MM.1S (cell line): ENCODE data around the gene RFNG.
A peak's percentile ranks its signal among the peaks of the same experiment; 100 is the strongest.

Source experiments
- DNase-seq: peaks from one replicate; pipeline ENCODE4 v3.0.0-alpha.2; 2015
- H2AFZ ChIP-seq: fragments of 300-600 bp; sonication (generic); 2 replicates; pipeline ENCODE4 v1.6.0; 2016; ENCODE audit warnings: antibody characterized with exemption, low read length
- H3F3A ChIP-seq: fragments of 300-600 bp; sonication (generic); 2 replicates; pipeline ENCODE4 v1.6.1; 2016; ENCODE audit warnings: mild to moderate bottlenecking, antibody characterized with exemption, low read length, moderate library complexity, mixed read lengths; ENCODE audit not compliant: insufficient read depth
- H3K27ac ChIP-seq: fragments of 300-600 bp; sonication (generic); 2 replicates; pipeline ENCODE4 v1.5.1; 2016; ENCODE audit warnings: mild to moderate bottlenecking, low read length
- H3K27me3 ChIP-seq: fragments of 300-600 bp; sonication (generic); replicated peaks from 2 replicates; pipeline ENCODE4 v1.6.0; 2016; ENCODE audit warnings: low read length; ENCODE audit not compliant: insufficient read depth
- H3K36me3 ChIP-seq: fragments of 300-600 bp; sonication (generic); replicated peaks from 2 replicates; pipeline ENCODE4 v1.6.1; 2016; ENCODE audit warnings: mild to moderate bottlenecking, low read length, mixed read lengths; ENCODE audit not compliant: insufficient read depth
- H3K4me1 ChIP-seq: fragments of 300-600 bp; sonication (generic); 2 replicates; pipeline ENCODE4 v1.6.1; 2016; ENCODE audit warnings: low read length, mixed read lengths
- H3K4me2 ChIP-seq: fragments of 300-600 bp; sonication (generic); 2 replicates; pipeline ENCODE4 v1.6.0; 2016; ENCODE audit warnings: low read depth, low read length
- H3K4me3 ChIP-seq: fragments of 300-600 bp; sonication (generic); 2 replicates; pipeline ENCODE4 v1.5.1; 2016; ENCODE audit warnings: low read length, mixed read lengths
- H3K79me2 ChIP-seq: fragments of 300-600 bp; sonication (generic); 2 replicates; pipeline ENCODE4 v1.6.1; 2016; ENCODE audit warnings: mixed run types, low read length, mixed read lengths
- H3K9ac ChIP-seq: fragments of 300-600 bp; sonication (generic); 2 replicates; pipeline ENCODE4 v1.6.1; 2016; ENCODE audit warnings: low read length, mixed read lengths
- H3K9me2 ChIP-seq: fragments of 300-600 bp; sonication (generic); replicated peaks from 2 replicates; pipeline ENCODE4 v1.6.1; 2016; ENCODE audit warnings: mild to moderate bottlenecking, low read length, mixed read lengths; ENCODE audit not compliant: insufficient read depth
- H3K9me3 ChIP-seq: fragments of 300-600 bp; sonication (generic); replicated peaks from 2 replicates; pipeline ENCODE4 v1.6.1; 2016; ENCODE audit warnings: mild to moderate bottlenecking, low read length, mixed read lengths; ENCODE audit not compliant: insufficient read depth
- H4K20me1 ChIP-seq: fragments of 300-600 bp; sonication (generic); 2 replicates; pipeline ENCODE4 v1.6.1; 2016; ENCODE audit warnings: mild to moderate bottlenecking, low read length, moderate library complexity, mixed read lengths; ENCODE audit not compliant: insufficient read depth
- CTCF ChIP-seq: fragments of 300-600 bp; sonication (generic); IDR thresholded peaks from 2 replicates; pipeline ENCODE4 v1.5.1; 2016; ENCODE audit warnings: antibody characterized with exemption, low read length, mixed read lengths
- EZH2 ChIP-seq: fragments of 300-600 bp; sonication (generic); optimal IDR thresholded peaks from 2 replicates; pipeline ENCODE3; 2017; ENCODE audit warnings: low read depth, mild to moderate bottlenecking, antibody characterized with exemption, low read length, mixed read lengths
- EZH2phosphoT487 ChIP-seq: fragments of 300-600 bp; sonication (generic); IDR thresholded peaks from 2 replicates; pipeline ENCODE4 v1.6.1; 2018; ENCODE audit warnings: antibody characterized with exemption, low read length

The RFNG gene

GRCh38 chr17:82035956-82036633 lies 15.5 kb downstream of the RFNG start:
- H3K9ac ChIP-seq: peak overlapping the region; percentile 84; the same call in 1 of the 2 replicates
- TF ChIP-seq CTCF: no peak
- TF ChIP-seq EZH2: no peak
- no peak for TF ChIP-seq EZH2phosphoT487
- H3K4me3 ChIP-seq: peak overlapping the region; percentile 93
- H3K79me2 ChIP-seq: peaks cover 12% of the 10 kb centered on the region
- H3K4me2 ChIP-seq: peak overlapping the region; percentile 99
- H3K9me2 ChIP-seq: no peaks in the 10 kb centered on the region
- no peaks in the 10 kb centered on the region for H3K36me3 ChIP-seq
- no peaks in the 10 kb centered on the region for H3K9me3 ChIP-seq
- H2AFZ ChIP-seq: no peak overlapping the region
- no peak overlapping the region for H3K27ac ChIP-seq
- no peaks in the 10 kb centered on the region for H4K20me1 ChIP-seq
- 0 out of 2 replicates have a peak, but pooled peaks cover 2% of the 10 kb centered on the region for H3K27me3 ChIP-seq
- H3F3A ChIP-seq: peaks cover under 1% of the 10 kb centered on the region; the same call in 1 of the 2 replicates
- peaks cover 12% of the 10 kb centered on the region; the same call in 1 of the 2 replicates for H3K4me1 ChIP-seq
- no peak for DNase-seq

GRCh38 chr17:82035488-82035887 lies 16.1 kb downstream of the RFNG start:
- Histone ChIP-seq H3K4me2 (no peak overlapping the region), H3K9me2 (no peaks in the 10 kb centered on the region), H3K27me3 (no peaks in the 10 kb centered on the region), H4K20me1 (no peaks in the 10 kb centered on the region), H3K4me1 (peaks cover 12% of the 10 kb centered on the region; the same call in 1 of the 2 replicates), H2AFZ (no peak overlapping the region), H3K36me3 (no peaks in the 10 kb centered on the region), H3K9ac (no peak overlapping the region), H3K79me2 (peaks cover 12% of the 10 kb centered on the region), H3F3A (peaks cover 6% of the 10 kb centered on the region; the same call in 1 of the 2 replicates), H3K27ac (no peak overlapping the region), H3K4me3 (no peak overlapping the region), H3K9me3 (no peaks in the 10 kb centered on the region)
- no peak for DNase-seq
- TF ChIP-seq EZH2 (no peak), EZH2phosphoT487 (no peak), CTCF (no peak)

DNA sequence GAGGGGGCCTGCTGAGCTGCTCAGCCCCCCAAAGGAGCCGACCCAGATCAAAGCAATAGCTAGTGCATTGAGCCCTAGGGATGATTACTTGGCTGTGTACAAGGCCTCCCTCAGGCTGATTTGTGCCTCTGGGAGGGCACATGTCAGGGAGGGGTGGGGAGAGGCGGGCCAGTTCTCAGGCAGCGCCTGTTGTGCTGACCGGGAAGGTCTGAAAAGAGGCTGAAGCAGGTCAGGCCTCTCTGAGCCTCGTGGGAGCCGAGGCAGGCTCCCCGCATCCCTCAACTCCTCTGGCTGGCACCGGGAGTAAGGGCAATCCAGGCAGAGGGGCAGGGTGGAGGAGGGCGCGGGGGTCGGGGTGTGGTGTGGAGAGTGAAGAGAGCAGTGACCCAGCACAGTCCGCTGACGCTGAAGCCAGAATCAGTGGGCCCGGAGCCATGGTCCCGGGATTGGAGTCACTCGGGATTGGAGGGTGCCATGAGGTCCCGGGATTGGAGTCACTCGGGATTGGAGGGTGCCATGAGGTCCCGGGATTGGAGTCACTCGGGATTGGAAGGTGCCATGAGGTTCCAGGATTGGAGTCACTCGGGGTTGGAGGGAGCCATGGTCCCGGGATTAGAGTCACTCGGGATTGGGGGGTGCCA lies 17.1 kb downstream of the RFNG start:
- Histone ChIP-seq H3K9ac (no peak overlapping the region), H3F3A (peaks cover 12% of the 10 kb centered on the region; the same call in 1 of the 2 replicates), H3K27ac (no peak overlapping the region), H3K4me3 (no peak overlapping the region), H2AFZ (no peak overlapping the region), H3K79me2 (peaks cover 12% of the 10 kb centered on the region), H4K20me1 (no peaks in the 10 kb centered on the region), H3K9me2 (no peaks in the 10 kb centered on the region), H3K27me3 (no peaks in the 10 kb centered on the region), H3K4me2 (no peak overlapping the region), H3K9me3 (no peaks in the 10 kb centered on the region), H3K4me1 (peaks cover 15% of the 10 kb centered on the region; the same call in 1 of the 2 replicates), H3K36me3 (no peaks in the 10 kb centered on the region)
- DNase-seq: no peak
- TF ChIP-seq EZH2phosphoT487 (no peak), EZH2 (no peak), CTCF (no peak)
